ENCODE data around the gene GMDS. TPM values are rescaled to one million over a fixed set of nuclear protein-coding genes. Genes with fewer than 3 reads are reported as not detected.
"Not testable (repeated sequence)": the region's sequence is repeated elsewhere in the genome, so short reads cannot be mapped to it uniquely, and the experiment has no call there.

The GMDS gene
- total RNA-seq, 4 donors from 2014 or later = 197 to 375 (median 215) TPM

- TF ChIP-seq POLR2A (IDR thresholded peaks at IDR 0.05) (no peak), CTCF (IDR thresholded peaks at IDR 0.05) (no peak)
Observed at GRCh38 chr6:1846611-1847010, 398.8 kb downstream of the GMDS start.

GRCh38 chr6:1845543-1845942, 399.9 kb downstream of the GMDS start:
- H3K9me3 ChIP-seq, H3K4me1 ChIP-seq, DNase-seq, H3K4me3 ChIP-seq, H3K36me3 ChIP-seq, H3K27me3 ChIP-seq, H3K27ac ChIP-seq: not testable (repeated sequence)

More at GRCh38 chr6:1846611-1847010, 398.8 kb downstream of the GMDS start:
- DNase-seq = no peak
- Histone ChIP-seq H3K27me3 (no peaks in the 10 kb centered on the region), H3K4me3 (no peak overlapping the region), H3K9me3 (no peaks in the 10 kb centered on the region), H3K4me1 (no peaks in the 10 kb centered on the region), H3K36me3 (no peaks in the 10 kb centered on the region), H3K27ac (no peak overlapping the region)

- Histone ChIP-seq H3K9me3 (no peaks in the 10 kb centered on the region), H3K4me1 (no peaks in the 10 kb centered on the region), H3K36me3 (no peaks in the 10 kb centered on the region), H3K27ac (no peak overlapping the region), H3K27me3 (no peaks in the 10 kb centered on the region), H3K4me3 (no peak overlapping the region)
- no peak for TF ChIP-seq POLR2A (IDR thresholded peaks at IDR 0.05)
- no peak for TF ChIP-seq CTCF (IDR thresholded peaks at IDR 0.05)
- no peak for DNase-seq
Observed at GRCh38 chr6:1842334-1842733, 403.1 kb downstream of the GMDS start.

GRCh38 chr6:1841136-1841535, 404.3 kb downstream of the GMDS start:
- Histone ChIP-seq H3K36me3 (no peaks in the 10 kb centered on the region), H3K9me3 (no peaks in the 10 kb centered on the region), H3K27ac (no peak overlapping the region), H3K27me3 (no peaks in the 10 kb centered on the region), H3K4me1 (no peaks in the 10 kb centered on the region), H3K4me3 (no peak overlapping the region)
- TF ChIP-seq CTCF (IDR thresholded peaks at IDR 0.05) (no peak), POLR2A (IDR thresholded peaks at IDR 0.05) (no peak)
- no peak for DNase-seq

- Histone ChIP-seq H3K27me3 (no peaks in the 10 kb centered on the region), H3K27ac (no peak overlapping the region), H3K36me3 (no peaks in the 10 kb centered on the region), H3K4me3 (no peak overlapping the region), H3K4me1 (no peaks in the 10 kb centered on the region), H3K9me3 (no peaks in the 10 kb centered on the region)
- DNase-seq = no peak
- TF ChIP-seq POLR2A (IDR thresholded peaks at IDR 0.05) (no peak), CTCF (IDR thresholded peaks at IDR 0.05) (no peak)
Observed at GRCh38 chr6:1840491-1841121, 404.8 kb downstream of the GMDS start.

- no peaks in the 10 kb centered on the region for H3K27me3 ChIP-seq
- no peak overlapping the region for H3K27ac ChIP-seq
- H3K4me1 ChIP-seq = no peaks in the 10 kb centered on the region
- H3K4me3 ChIP-seq = no peak overlapping the region
- DNase-seq = no peak
- no peak for TF ChIP-seq CTCF (IDR thresholded peaks at IDR 0.05)
- TF ChIP-seq POLR2A (IDR thresholded peaks at IDR 0.05) = no peak
- H3K9me3 ChIP-seq = no peaks in the 10 kb centered on the region
- H3K36me3 ChIP-seq = no peaks in the 10 kb centered on the region
Observed at GRCh38 chr6:1839361-1839760, 406.0 kb downstream of the GMDS start.

All from Peyer's patch (tissue), 4 donors.